ENCODE measurements around the gene RBM25. TPM values are rescaled to one million over a fixed set of nuclear protein-coding genes. Genes with fewer than 3 reads are reported as not detected.

RBM25 gene
- total RNA-seq, 1 donor from 2014 or later: 155 TPM

- H3K27me3 Mint-ChIP-seq (ENCODE audit: low read depth): no peaks in the 10 kb centered on the region
Measured at GRCh38 chr14:73097421-73097820, 39.1 kb downstream of the RBM25 start.

DNA sequence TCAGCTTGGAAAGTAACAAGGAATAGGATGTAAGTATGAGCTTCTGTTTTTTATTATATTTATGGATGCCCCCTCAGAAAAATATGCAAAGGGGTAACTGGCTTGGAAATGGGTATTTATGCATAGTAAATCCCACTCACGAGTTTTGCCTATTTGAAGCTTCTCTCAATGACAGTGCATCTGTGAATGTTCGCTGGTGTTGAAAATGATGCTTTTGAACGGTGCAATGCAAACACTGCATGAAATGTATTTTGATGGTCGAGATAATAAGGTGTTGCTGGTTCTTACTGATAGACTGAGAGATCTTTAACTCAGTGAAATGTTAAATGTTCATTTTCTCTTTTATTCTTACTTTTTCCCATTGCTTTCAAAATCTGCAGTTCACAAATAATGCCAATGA is 42.0 kb downstream of the RBM25 start:
- Mint-ChIP-seq H3K27ac (no peak overlapping the region), H3K36me3 (peaks cover 49% of the 10 kb centered on the region), H3K9me3 (no peaks in the 10 kb centered on the region), H3K4me1 (no peaks in the 10 kb centered on the region), H3K4me3 (no peak overlapping the region), H3K27me3 (ENCODE audit: low read depth) (no peaks in the 10 kb centered on the region)
- DNase-seq (ENCODE audit: low spot score in 2 of 2, unreplicated experiment in 2 of 2): no peak
- TF ChIP-seq, protein P1, sequence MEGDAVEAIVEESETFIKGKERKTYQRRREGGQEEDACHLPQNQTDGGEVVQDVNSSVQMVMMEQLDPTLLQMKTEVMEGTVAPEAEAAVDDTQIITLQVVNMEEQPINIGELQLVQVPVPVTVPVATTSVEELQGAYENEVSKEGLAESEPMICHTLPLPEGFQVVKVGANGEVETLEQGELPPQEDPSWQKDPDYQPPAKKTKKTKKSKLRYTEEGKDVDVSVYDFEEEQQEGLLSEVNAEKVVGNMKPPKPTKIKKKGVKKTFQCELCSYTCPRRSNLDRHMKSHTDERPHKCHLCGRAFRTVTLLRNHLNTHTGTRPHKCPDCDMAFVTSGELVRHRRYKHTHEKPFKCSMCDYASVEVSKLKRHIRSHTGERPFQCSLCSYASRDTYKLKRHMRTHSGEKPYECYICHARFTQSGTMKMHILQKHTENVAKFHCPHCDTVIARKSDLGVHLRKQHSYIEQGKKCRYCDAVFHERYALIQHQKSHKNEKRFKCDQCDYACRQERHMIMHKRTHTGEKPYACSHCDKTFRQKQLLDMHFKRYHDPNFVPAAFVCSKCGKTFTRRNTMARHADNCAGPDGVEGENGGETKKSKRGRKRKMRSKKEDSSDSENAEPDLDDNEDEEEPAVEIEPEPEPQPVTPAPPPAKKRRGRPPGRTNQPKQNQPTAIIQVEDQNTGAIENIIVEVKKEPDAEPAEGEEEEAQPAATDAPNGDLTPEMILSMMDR (IDR thresholded peaks at IDR 0.05; ENCODE audit: unreplicated experiment): no peak

More at GRCh38 chr14:73097421-73097820, 39.1 kb downstream of the RBM25 start:
- no peak for DNase-seq (ENCODE audit: low spot score in 2 of 2, unreplicated experiment in 2 of 2)
- H3K4me1 Mint-ChIP-seq: no peaks in the 10 kb centered on the region
- peaks cover 42% of the 10 kb centered on the region for H3K36me3 Mint-ChIP-seq
- H3K4me3 Mint-ChIP-seq: no peak overlapping the region
- TF ChIP-seq, protein P1 (IDR thresholded peaks at IDR 0.05; ENCODE audit: unreplicated experiment): no peak
- no peaks in the 10 kb centered on the region for H3K9me3 Mint-ChIP-seq
- H3K27ac Mint-ChIP-seq: no peak overlapping the region

DNA sequence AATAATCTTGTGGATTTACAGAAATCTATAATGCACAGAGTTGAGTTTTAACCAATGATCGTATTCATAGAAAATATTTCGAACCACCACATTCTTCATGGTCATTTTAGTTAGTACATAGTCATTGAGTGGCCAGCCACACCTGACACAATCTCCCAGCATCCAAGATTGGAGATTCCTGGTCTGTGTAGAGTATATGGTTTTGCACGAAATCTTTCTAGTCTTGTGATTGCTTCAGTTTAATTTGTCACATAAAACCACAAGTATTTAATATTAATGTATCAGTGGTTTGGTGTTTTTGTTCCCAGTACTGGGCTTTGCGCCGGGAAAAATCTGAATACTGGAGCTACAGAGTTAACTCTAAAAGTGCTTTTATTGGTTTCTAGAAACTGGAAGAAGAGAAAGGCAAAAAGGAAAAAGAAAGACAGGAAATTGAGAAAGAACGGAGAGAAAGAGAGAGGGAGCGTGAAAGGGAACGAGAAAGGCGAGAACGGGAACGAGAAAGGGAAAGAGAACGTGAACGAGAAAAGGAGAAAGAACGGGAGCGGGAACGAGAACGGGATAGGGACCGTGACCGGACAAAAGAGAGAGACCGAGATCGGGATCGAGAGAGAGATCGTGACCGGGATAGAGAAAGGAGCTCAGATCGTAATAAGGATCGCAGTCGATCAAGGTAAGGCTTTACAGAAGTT is 44.6 kb downstream of the RBM25 start:
- Mint-ChIP-seq H3K4me1 (no peaks in the 10 kb centered on the region), H3K27me3 (ENCODE audit: low read depth) (no peaks in the 10 kb centered on the region), H3K27ac (peak overlapping the region; percentile 7), H3K4me3 (no peak overlapping the region), H3K9me3 (no peaks in the 10 kb centered on the region), H3K36me3 (peaks cover 53% of the 10 kb centered on the region)
- no peak for DNase-seq (ENCODE audit: low spot score in 2 of 2, unreplicated experiment in 2 of 2)
- TF ChIP-seq, protein P1 (IDR thresholded peaks at IDR 0.05; ENCODE audit: unreplicated experiment): no peak

DNA sequence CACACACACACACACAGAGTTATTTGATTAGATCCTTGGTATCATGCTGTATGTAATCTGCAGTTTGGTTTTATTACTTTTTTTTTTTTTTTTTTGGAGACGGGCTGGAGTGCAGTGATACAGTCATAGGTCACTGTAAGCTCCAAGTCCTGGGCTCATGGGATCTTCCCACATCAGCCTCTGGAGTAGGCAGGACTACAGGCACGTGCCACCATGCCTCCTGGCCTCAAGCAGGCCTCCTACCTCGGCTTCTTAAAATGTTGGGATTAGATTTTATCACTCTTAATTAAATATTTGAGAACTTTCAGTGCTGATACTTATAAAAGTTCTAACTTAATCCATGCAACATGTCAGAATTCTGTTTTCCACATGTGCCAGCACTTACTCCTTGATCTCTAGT is 46.7 kb downstream of the RBM25 start:
- Mint-ChIP-seq H3K27me3 (ENCODE audit: low read depth) (no peaks in the 10 kb centered on the region), H3K27ac (no peak overlapping the region), H3K4me1 (no peaks in the 10 kb centered on the region), H3K4me3 (no peak overlapping the region), H3K36me3 (peaks cover 50% of the 10 kb centered on the region), H3K9me3 (peaks cover 3% of the 10 kb centered on the region)
- TF ChIP-seq, protein P1 (IDR thresholded peaks at IDR 0.05; ENCODE audit: unreplicated experiment): no peak
- DNase-seq (ENCODE audit: low spot score in 2 of 2, unreplicated experiment in 2 of 2): no peak

GRCh38 chr14:73105727-73106126 is 47.4 kb downstream of the RBM25 start:
- no peak overlapping the region for H3K4me3 Mint-ChIP-seq
- H3K4me1 Mint-ChIP-seq: no peaks in the 10 kb centered on the region
- H3K27ac Mint-ChIP-seq: no peak overlapping the region
- peaks cover 3% of the 10 kb centered on the region for H3K9me3 Mint-ChIP-seq
- H3K27me3 Mint-ChIP-seq (ENCODE audit: low read depth): no peaks in the 10 kb centered on the region
- no peak for DNase-seq (ENCODE audit: low spot score in 2 of 2, unreplicated experiment in 2 of 2)
- peaks cover 48% of the 10 kb centered on the region for H3K36me3 Mint-ChIP-seq
- TF ChIP-seq, protein P1 (IDR thresholded peaks at IDR 0.05; ENCODE audit: unreplicated experiment): no peak
